Transverse colon (tissue), 4 donors: Measurements from ENCODE around the gene KLHDC10.
"Not testable (repeated sequence)": the region's sequence is repeated elsewhere in the genome, so short reads cannot be mapped to it uniquely, and the experiment has no call there.

Experiments used
- EP300 ChIP-seq: sonication (generic); formaldehyde crosslinking; IDR thresholded peaks from one replicate; pipeline ENCODE4 v1.6.1; 2017; ENCODE audit warnings: antibody characterized with exemption, low read depth
- POLR2A ChIP-seq: fragments of 450-650 bp; IDR thresholded peaks from one replicate; pipeline ENCODE4 v1.6.1; 2016; ENCODE audit warnings: antibody characterized with exemption, mild to moderate bottlenecking, moderate library complexity
- POLR2AphosphoS5 ChIP-seq, 3 donors: sonication (generic); formaldehyde crosslinking; IDR thresholded peaks; one replicate each; pipeline ENCODE4 v1.6.1; 2016; ENCODE audit warnings: antibody characterized with exemption in 3 of 3
- TF ChIP-seq, protein P1 (sequence below), 5 experiments: fragments of 200-600 bp in 3 of 5; fragments of 450-650 bp in 2 of 5; sonication (generic) in 3 of 5; IDR thresholded peaks; 1 replicate in 2 of 5; 2 replicates in 3 of 5; pipeline ENCODE4 v1.5.1; 2016 to 2017; ENCODE audit warnings: antibody characterized with exemption in 5 of 5, inconsistent platforms in 3 of 5, mild to moderate bottlenecking in 2 of 5, moderate library complexity in 1 of 5

DNA sequence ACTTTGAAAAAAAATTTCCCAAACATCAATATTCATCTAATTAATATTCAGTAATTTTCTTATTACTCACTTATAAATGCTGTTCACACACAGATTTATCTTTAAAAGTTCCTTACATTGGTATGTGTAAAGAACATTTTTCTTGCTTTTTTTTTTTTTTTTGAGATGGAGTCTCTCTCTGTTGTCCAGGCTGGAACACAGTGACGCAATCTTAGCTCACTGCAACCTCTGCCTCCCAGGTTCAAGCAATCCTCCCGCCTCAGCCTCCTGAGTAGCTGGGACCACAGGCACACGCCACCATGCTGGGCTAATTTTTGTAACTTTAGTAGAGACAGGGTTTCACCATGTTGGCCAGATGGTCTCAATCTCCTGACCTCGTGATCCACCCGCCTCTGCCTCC lies 114.0 kb downstream of the KLHDC10 start:
- TF ChIP-seq, protein P1, sequence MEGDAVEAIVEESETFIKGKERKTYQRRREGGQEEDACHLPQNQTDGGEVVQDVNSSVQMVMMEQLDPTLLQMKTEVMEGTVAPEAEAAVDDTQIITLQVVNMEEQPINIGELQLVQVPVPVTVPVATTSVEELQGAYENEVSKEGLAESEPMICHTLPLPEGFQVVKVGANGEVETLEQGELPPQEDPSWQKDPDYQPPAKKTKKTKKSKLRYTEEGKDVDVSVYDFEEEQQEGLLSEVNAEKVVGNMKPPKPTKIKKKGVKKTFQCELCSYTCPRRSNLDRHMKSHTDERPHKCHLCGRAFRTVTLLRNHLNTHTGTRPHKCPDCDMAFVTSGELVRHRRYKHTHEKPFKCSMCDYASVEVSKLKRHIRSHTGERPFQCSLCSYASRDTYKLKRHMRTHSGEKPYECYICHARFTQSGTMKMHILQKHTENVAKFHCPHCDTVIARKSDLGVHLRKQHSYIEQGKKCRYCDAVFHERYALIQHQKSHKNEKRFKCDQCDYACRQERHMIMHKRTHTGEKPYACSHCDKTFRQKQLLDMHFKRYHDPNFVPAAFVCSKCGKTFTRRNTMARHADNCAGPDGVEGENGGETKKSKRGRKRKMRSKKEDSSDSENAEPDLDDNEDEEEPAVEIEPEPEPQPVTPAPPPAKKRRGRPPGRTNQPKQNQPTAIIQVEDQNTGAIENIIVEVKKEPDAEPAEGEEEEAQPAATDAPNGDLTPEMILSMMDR (IDR thresholded peaks at IDR 0.05), result not testable (repeated sequence)
- TF ChIP-seq EP300; POLR2A; POLR2AphosphoS5 (IDR thresholded peaks at IDR 0.05): not testable (repeated sequence)
